DMS153 treated with DMSO at 0.1 percent for 48 hours (cell line): ENCODE results near the gene MAGED4B.
"Not testable (repeated sequence)": the region's sequence is repeated elsewhere in the genome, so short reads cannot be mapped to it uniquely, and the experiment has no call there.

ENCODE experiments used
- DNase-seq: peaks from one replicate; lab custom pipeline; 2025; ENCODE audit not compliant: unreplicated experiment; lab: John Stamatoyannopoulos, UW

Gene MAGED4B

DNA sequence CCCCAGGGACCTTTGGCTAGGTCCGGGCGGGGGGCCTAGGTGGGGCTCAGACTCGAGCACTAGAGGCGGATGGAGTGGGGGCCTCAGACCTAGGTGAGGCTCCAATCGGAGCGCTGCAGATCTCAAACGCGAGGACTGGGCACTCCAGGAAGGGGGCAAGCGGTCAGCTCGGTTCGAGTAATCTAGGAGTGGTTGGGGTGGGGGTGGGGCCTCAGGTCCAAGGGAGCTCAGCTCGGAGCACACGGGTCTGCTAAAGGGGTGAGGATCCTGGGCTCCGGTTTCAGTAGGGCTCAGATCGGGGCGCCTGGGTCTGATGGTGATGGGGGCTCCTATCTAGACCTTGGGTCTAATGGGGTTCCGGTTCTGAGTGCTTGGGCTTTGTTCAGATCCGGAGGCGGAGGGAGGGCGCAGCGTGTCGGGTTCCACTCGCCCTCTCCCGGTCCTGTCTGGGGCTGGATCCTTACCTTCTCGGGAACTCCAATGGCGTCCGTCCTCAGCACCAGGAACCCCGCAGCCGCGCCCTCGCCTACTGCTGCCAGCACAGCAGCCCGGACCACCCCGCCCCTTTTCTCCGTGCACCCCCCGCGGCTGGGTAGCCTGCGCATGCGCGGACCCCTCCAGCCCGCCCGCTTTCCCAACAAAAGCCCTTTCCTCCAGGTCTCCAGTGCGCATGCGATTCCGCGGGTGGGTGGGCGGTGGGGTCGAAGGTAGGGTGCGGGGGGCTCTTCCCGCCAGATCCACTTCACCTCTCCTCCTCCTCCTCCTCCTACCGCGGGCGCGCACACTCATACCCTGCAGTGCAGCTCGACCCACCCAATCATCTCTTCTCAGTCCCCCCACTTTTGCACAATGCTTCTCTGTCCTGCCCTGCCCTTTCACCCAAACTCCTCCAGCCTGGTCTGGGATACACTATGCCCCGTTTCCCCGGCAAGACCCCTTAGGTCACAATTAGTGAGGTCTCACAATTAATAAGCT lies at the start of gene MAGED4B:
Gene MAGED4B (minus strand): TSS at position 518 of the 975 bp plus-strand sequence. CDS start 1,011 bp downstream, outside the sequence.
- not testable (repeated sequence) for DNase-seq

- DNase-seq: no peak
These were observed 49.3 kb upstream of the MAGED4B start for GRCh38 chrX:52118262-52118661.

- DNase-seq: no peak
These were observed 13.6 kb upstream of the MAGED4B start for GRCh38 chrX:52082578-52082977.

- no peak for DNase-seq
These were observed 9.1 kb upstream of the MAGED4B start for GRCh38 chrX:52078131-52078530.

- DNase-seq: not testable (repeated sequence)
These were observed 26.7 kb downstream of the MAGED4B start for GRCh38 chrX:52042288-52042687.

GRCh38 chrX:52034211-52034610 lies 34.8 kb downstream of the MAGED4B start:
- no peak for DNase-seq

- no peak for DNase-seq
These were observed 37.6 kb downstream of the MAGED4B start for GRCh38 chrX:52031371-52031770.

DNA sequence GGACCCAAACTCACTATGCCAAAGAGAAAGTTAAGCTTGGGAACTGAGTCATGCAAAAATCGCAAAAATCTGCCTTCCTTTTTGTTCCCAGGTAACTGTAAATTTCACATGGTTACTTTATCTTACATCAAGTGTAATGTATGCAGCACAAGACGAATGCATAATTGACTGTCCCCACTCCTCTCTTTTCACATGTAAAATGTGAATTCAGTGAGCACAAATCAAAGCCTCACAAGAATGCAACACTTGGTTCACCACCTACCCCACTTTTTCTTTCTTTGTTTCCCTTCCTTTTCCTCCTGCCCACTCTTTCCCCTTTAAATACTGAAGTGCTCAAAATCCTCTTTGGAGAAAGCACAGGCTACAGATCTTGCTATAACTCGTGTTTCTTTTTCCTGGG lies 53.2 kb downstream of the MAGED4B start:
- DNase-seq: no peak
